IMR-90 (cell line): Measurements from ENCODE around the gene IMMP1L.

ENCODE experiments used
- CTCF ChIP-seq: conservative IDR thresholded peaks from 2 replicates; pipeline ENCODE4 v1.5.1; 2012; ENCODE audit warnings: mild to moderate bottlenecking, low read depth, low read length, improper control_type of control experiment
- FOS ChIP-seq: fragments of 150-350 bp; IDR thresholded peaks from 2 replicates; pipeline ENCODE4 v1.6.1; 2016; ENCODE audit warnings: low read depth, low read length
- MAFK ChIP-seq: IDR thresholded peaks from 2 replicates; pipeline ENCODE4 v1.6.1; 2012; ENCODE audit warnings: low read depth, low read length, improper control_type of control experiment
- MXI1 ChIP-seq: IDR thresholded peaks from 2 replicates; pipeline ENCODE4 v1.6.1; 2012; ENCODE audit warnings: low read depth, mild to moderate bottlenecking, low read length, moderate library complexity, borderline replicate concordance
- RAD21 ChIP-seq: IDR thresholded peaks from 2 replicates; pipeline ENCODE4 v1.6.1; 2012; ENCODE audit warnings: low read length, improper control_type of control experiment
- USF2 ChIP-seq: fragments of 150-350 bp; IDR thresholded peaks from 2 replicates; pipeline ENCODE4 v1.6.1; 2017; ENCODE audit warnings: mild to moderate bottlenecking, antibody characterized with exemption, low read length, low read depth

- TF ChIP-seq CTCF (no peak), MXI1 (no peak), USF2 (no peak), MAFK (no peak), FOS (no peak), RAD21 (no peak)
Observed at GRCh38 chr11:31479066-31479465, 30.4 kb downstream of the IMMP1L start.
